Measurements from ENCODE around the gene PODNL1. TPM values are rescaled to one million over a fixed set of nuclear protein-coding genes. Genes with fewer than 3 reads are reported as not detected.

PODNL1 gene
- 3.3 TPM for total RNA-seq

GRCh38 chr19:13938301-13939064 is at the start of gene PODNL1:
PODNL1 (minus strand) TSS chr19:13938417; CDS start chr19:13938181, 236 bp downstream.

DNA sequence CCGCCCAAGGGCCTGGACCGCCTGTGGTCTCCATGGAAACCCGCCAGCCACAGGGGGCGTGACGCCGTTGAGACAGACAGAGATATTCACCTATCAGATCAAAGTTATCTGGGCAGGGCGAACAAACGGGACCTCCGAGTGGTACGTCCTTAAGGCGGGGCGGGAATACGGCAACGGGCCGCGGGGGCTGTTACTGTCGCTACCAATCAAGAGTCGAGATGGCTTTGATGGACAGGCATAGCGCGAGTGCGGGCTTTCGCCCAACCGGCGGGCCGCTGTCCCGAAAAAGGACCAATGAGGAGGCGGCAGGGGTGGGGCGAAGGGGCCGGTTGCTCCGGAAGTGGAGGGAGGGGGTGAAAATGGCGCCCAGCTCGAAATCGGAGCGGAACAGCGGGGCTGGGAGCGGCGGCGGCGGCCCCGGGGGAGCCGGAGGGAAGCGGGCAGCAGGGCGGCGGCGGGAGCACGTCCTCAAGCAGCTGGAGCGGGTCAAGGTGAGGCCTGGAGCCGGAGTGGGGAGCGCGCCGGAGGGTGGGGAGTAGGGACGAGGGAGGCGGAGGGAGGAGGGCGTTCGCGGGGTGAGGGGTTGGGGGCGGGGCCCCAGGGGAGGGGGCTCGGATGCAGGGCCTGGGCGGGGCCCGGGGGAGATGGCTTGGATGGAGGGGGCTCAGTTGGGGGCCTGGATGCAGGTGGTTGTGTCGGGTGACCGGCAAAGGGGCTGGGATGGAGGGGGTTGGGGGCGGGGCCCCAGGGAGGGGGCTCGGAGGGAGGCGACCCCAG is 14.1 kb upstream of the PODNL1 start, which contains the start of gene DCAF15:
Gene DCAF15, plus strand, starts transcription at position 356 of the 777 bp plus-strand sequence. Its CDS starts 4 bp downstream, at position 360.

DNA sequence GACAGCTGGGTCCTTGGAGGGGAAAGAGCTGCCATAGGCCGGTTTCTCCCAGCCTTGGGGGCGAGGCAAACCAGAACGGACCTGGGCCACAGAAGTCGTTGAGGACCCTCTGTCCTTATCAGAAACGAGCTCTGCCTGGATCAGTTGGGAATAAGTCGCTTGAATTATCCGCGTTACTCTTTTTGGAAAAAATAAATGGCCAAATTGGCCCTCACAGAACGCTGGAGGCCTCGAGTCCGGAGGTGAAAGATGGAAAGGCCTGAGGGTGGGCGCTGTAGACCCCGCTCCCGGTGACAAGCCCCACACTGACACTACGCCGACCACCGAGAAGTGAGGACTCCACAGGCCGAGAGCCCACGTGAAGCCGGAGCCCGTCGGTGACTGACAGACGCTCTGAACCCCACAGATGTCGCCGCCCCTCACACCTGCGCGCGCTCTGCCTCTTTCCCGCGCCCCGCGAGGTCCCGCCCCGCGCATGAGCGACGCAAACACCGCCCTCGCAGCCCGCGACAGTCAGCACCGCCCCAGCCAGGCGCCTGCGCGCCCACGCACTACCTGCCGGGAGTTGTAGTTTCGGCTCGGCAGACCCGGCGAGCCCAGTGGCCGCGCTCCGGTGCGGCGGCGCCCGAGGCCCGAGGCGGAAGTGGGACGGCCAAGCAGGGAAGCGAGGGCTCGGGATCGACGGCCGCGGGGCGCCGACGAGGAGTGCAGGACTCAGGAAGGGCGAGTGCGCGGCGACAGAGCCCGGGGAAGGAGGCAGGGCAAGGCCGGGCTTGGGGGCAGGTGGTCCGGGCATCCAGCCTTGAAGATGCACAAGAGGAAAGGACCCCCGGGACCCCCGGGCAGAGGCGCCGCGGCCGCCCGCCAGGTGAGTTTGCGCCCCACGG is 32.3 kb downstream of the PODNL1 start, which contains the start of the genes BRME1 and CC2D1A:
Gene BRME1, minus strand, starts transcription at position 484 of the 887 bp plus-strand sequence. CDS start 1,225 bp downstream, outside the sequence.
Gene CC2D1A, plus strand, starts transcription at position 568 of the 887 bp plus-strand sequence. Its CDS starts 241 bp downstream, at position 809.

Other genes with a start within 250 kb of the PODNL1 start
- 57.1 TPM for gene MRI1, start 173.9 kb downstream of the PODNL1 start, total RNA-seq
- gene C19orf53, start 164.0 kb downstream of the PODNL1 start, total RNA-seq = 41.0 TPM
- 29.1 TPM for gene ZSWIM4, start 143.0 kb downstream of the PODNL1 start, total RNA-seq
- gene NANOS3, start 61.3 kb downstream of the PODNL1 start, total RNA-seq = 1.0 TPM
- 5.5 TPM for gene BRME1, start 32.3 kb downstream of the PODNL1 start, total RNA-seq
- gene CC2D1A, start 32.2 kb downstream of the PODNL1 start, total RNA-seq = 19.2 TPM
- 11.7 TPM for gene DCAF15, start 14.1 kb upstream of the PODNL1 start, total RNA-seq
- 10.4 TPM for gene RFX1, start 67.9 kb upstream of the PODNL1 start, total RNA-seq
- not detected for gene RLN3, start 89.7 kb upstream of the PODNL1 start, total RNA-seq
- gene IL27RA, start 93.3 kb upstream of the PODNL1 start, total RNA-seq = 3.2 TPM
- gene PALM3, start 123.7 kb upstream of the PODNL1 start, total RNA-seq = 0.60 TPM
- gene MISP3, start 134.4 kb upstream of the PODNL1 start, total RNA-seq = 0.71 TPM
- gene C19orf67, start 147.4 kb upstream of the PODNL1 start, total RNA-seq = not detected
- 31.8 TPM for gene SAMD1, start 152.3 kb upstream of the PODNL1 start, total RNA-seq
- gene PRKACA, start 179.3 kb upstream of the PODNL1 start, total RNA-seq = 61.7 TPM
- 8.1 TPM for gene ASF1B, start 198.2 kb upstream of the PODNL1 start, total RNA-seq